WTC11 (cell line): ENCODE data around the gene HLA-DMA. TPM values are rescaled to one million over a fixed set of nuclear protein-coding genes. Genes with fewer than 3 reads are reported as not detected.

ENCODE experiments used
- ATAC-seq: fragments of 200-7000 bp; cut with Tn5 transposase; 2 replicates; pipeline ENCODE4 v1.10.0; 2021; ENCODE audit warnings: mild to moderate bottlenecking, moderate library complexity
- CTCF ChIA-PET: fragments of 300-600 bp; sonication (Branson Sonifier 250); formaldehyde crosslinking; loops from one replicate; lab custom pipeline; 2021; ENCODE audit warnings: antibody characterized with exemption; lab: Charles Lee
- POLR2A ChIA-PET: fragments of 350-600 bp; sonication (Branson Sonifier 250); formaldehyde crosslinking; loops from one replicate; lab custom pipeline; 2021; ENCODE audit warnings: antibody characterized with exemption; lab: Charles Lee
- DNase-seq: peaks from one replicate; pipeline ENCODE4 v3.0.0; 2021; ENCODE audit warnings: low spot score
- H3K27ac Mint-ChIP-seq: 2 replicates; pipeline ENCODE4 v1.8.0; 2021; ENCODE audit warnings: mixed read lengths
- H3K27me3 Mint-ChIP-seq: 2 replicates; pipeline ENCODE4 v1.8.0; 2021; ENCODE audit warnings: low read depth, mild to moderate bottlenecking, moderate library complexity, mixed read lengths
- H3K36me3 Mint-ChIP-seq: 2 replicates; pipeline ENCODE4 v1.8.0; 2021; ENCODE audit warnings: mixed read lengths
- H3K4me1 Mint-ChIP-seq: 2 replicates; pipeline ENCODE4 v1.8.0; 2022; ENCODE audit warnings: mixed read lengths
- H3K4me3 Mint-ChIP-seq: 2 replicates; pipeline ENCODE4 v1.8.0; 2021; ENCODE audit warnings: mild to moderate bottlenecking, moderate library complexity, mixed read lengths
- H3K9me3 Mint-ChIP-seq: 2 replicates; pipeline ENCODE4 v1.8.0; 2021; ENCODE audit warnings: mixed read lengths
- CTCF ChIP-seq: fragments of 200-600 bp; IDR thresholded peaks from 2 replicates; pipeline ENCODE4 v1.8.0; 2022; ENCODE audit warnings: antibody characterized with exemption
- ESRRA ChIP-seq: sonication (generic); formaldehyde crosslinking; IDR thresholded peaks from 2 replicates; pipeline ENCODE4 v1.8.1; 2022; ENCODE audit warnings: mild to moderate bottlenecking, missing genetic modification reagents, borderline replicate concordance
- FOXJ3 ChIP-seq: sonication (generic); formaldehyde crosslinking; IDR thresholded peaks from 2 replicates; pipeline ENCODE4 v1.9.0; 2021; ENCODE audit warnings: missing genetic modification reagents, mild to moderate bottlenecking, borderline replicate concordance
- GTF2I ChIP-seq: fragments of 250-450 bp; sonication (Bioruptor Pico); conservative IDR thresholded peaks from 2 replicates; pipeline ENCODE4 v1.4.0; 2021; ENCODE audit warnings: mild to moderate bottlenecking
- JUN ChIP-seq: sonication (generic); formaldehyde crosslinking; IDR thresholded peaks from 2 replicates; pipeline ENCODE4 v1.8.0; 2023; ENCODE audit warnings: mild to moderate bottlenecking, missing genetic modification reagents
- MXD4 ChIP-seq: fragments of 250-450 bp; sonication (Bioruptor Pico); IDR thresholded peaks from 2 replicates; pipeline ENCODE4 v1.8.0; 2021; ENCODE audit warnings: mild to moderate bottlenecking, moderate library complexity, borderline replicate concordance
- NFATC4 ChIP-seq: fragments of 250-450 bp; sonication (Bioruptor Pico); IDR thresholded peaks from 2 replicates; pipeline ENCODE4 v1.9.0; 2021; ENCODE audit warnings: mild to moderate bottlenecking
- NFYB ChIP-seq: sonication (generic); formaldehyde crosslinking; conservative IDR thresholded peaks from 2 replicates; pipeline ENCODE4 v1.8.0; 2022; ENCODE audit warnings: low read depth, missing genetic modification reagents
- NR2C2 ChIP-seq: sonication (generic); formaldehyde crosslinking; IDR thresholded peaks from 2 replicates; pipeline ENCODE4 v1.8.0; 2022; ENCODE audit warnings: mild to moderate bottlenecking, missing genetic modification reagents
- USF2 ChIP-seq: sonication (generic); formaldehyde crosslinking; IDR thresholded peaks from 2 replicates; pipeline ENCODE4 v1.8.1; 2023; ENCODE audit warnings: mild to moderate bottlenecking, missing genetic modification reagents, moderate library complexity
- ZNF396 ChIP-seq: fragments of 250-450 bp; sonication (Bioruptor Pico); IDR thresholded peaks from 2 replicates; pipeline ENCODE4 v1.8.0; 2021; ENCODE audit warnings: mild to moderate bottlenecking, moderate library complexity, borderline replicate concordance
- total RNA-seq: library from RNA; stranded (reverse); gene quantifications from 3 replicates; pipeline ENCODE4 v1.2.3, GENCODE V29; 2021
- TF ChIP-seq, protein P1 (sequence below): fragments of 250-450 bp; sonication (Bioruptor Pico); IDR thresholded peaks from 2 replicates; pipeline ENCODE4 v1.9.0; 2021; ENCODE audit warnings: mild to moderate bottlenecking, borderline replicate concordance
- TF ChIP-seq, protein P2 (sequence below): sonication (generic); formaldehyde crosslinking; IDR thresholded peaks from 2 replicates; pipeline ENCODE4 v1.8.1; 2023; ENCODE audit warnings: mild to moderate bottlenecking, missing genetic modification reagents
- TF ChIP-seq, protein P3 (sequence below): fragments of 250-450 bp; sonication (Bioruptor Pico); IDR thresholded peaks from 2 replicates; pipeline ENCODE4 v1.9.0; 2021; ENCODE audit warnings: mild to moderate bottlenecking
- TF ChIP-seq, protein P4 (sequence below): fragments of 250-450 bp; sonication (Bioruptor Pico); IDR thresholded peaks from 2 replicates; pipeline ENCODE4 v1.9.0; 2021; ENCODE audit warnings: moderate library complexity, mild to moderate bottlenecking, inconsistent platforms, borderline replicate concordance
- TF ChIP-seq, protein P5 (sequence below): sonication (generic); formaldehyde crosslinking; IDR thresholded peaks from 2 replicates; pipeline ENCODE4 v1.8.0; 2022; ENCODE audit warnings: mild to moderate bottlenecking, missing genetic modification reagents

HLA-DMA gene
- total RNA-seq, 1 experiment from 2014 or later, result 6.6 TPM

- no peak for ATAC-seq
- ChIA-PET CTCF (interaction anchor here (0.6 to 6.4 kb wide), 34 partner anchors 12 to 764 kb away, joined by 3 to 205 read pairs (median 7); partner anchors contain the start of genes BRD2, HLA-DMB, PBX2 and PSMB9), POLR2A (interaction anchor here (1.2 to 3.6 kb wide), 3 partner anchors 14 to 60 kb away, joined by 5 to 74 read pairs (median 16); partner anchors contain the start of gene BRD2)
- Mint-ChIP-seq H3K27ac (no peak overlapping the region), H3K27me3 (no peaks in the 10 kb centered on the region), H3K4me3 (no peak overlapping the region), H3K36me3 (no peaks in the 10 kb centered on the region), H3K9me3 (no peaks in the 10 kb centered on the region), H3K4me1 (peaks cover 20% of the 10 kb centered on the region)
- no peak for DNase-seq
- TF ChIP-seq CTCF (no peak), ZNF396 (CRISPR knock-in tag) (no peak), ESRRA (CRISPR knock-in tag) (no peak), GTF2I (CRISPR knock-in tag) (no peak), NFATC4 (no peak), FOXJ3 (CRISPR knock-in tag) (no peak)
- TF ChIP-seq, protein P1, sequence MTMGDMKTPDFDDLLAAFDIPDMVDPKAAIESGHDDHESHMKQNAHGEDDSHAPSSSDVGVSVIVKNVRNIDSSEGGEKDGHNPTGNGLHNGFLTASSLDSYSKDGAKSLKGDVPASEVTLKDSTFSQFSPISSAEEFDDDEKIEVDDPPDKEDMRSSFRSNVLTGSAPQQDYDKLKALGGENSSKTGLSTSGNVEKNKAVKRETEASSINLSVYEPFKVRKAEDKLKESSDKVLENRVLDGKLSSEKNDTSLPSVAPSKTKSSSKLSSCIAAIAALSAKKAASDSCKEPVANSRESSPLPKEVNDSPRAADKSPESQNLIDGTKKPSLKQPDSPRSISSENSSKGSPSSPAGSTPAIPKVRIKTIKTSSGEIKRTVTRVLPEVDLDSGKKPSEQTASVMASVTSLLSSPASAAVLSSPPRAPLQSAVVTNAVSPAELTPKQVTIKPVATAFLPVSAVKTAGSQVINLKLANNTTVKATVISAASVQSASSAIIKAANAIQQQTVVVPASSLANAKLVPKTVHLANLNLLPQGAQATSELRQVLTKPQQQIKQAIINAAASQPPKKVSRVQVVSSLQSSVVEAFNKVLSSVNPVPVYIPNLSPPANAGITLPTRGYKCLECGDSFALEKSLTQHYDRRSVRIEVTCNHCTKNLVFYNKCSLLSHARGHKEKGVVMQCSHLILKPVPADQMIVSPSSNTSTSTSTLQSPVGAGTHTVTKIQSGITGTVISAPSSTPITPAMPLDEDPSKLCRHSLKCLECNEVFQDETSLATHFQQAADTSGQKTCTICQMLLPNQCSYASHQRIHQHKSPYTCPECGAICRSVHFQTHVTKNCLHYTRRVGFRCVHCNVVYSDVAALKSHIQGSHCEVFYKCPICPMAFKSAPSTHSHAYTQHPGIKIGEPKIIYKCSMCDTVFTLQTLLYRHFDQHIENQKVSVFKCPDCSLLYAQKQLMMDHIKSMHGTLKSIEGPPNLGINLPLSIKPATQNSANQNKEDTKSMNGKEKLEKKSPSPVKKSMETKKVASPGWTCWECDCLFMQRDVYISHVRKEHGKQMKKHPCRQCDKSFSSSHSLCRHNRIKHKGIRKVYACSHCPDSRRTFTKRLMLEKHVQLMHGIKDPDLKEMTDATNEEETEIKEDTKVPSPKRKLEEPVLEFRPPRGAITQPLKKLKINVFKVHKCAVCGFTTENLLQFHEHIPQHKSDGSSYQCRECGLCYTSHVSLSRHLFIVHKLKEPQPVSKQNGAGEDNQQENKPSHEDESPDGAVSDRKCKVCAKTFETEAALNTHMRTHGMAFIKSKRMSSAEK, result no peak
- TF ChIP-seq, protein P2, sequence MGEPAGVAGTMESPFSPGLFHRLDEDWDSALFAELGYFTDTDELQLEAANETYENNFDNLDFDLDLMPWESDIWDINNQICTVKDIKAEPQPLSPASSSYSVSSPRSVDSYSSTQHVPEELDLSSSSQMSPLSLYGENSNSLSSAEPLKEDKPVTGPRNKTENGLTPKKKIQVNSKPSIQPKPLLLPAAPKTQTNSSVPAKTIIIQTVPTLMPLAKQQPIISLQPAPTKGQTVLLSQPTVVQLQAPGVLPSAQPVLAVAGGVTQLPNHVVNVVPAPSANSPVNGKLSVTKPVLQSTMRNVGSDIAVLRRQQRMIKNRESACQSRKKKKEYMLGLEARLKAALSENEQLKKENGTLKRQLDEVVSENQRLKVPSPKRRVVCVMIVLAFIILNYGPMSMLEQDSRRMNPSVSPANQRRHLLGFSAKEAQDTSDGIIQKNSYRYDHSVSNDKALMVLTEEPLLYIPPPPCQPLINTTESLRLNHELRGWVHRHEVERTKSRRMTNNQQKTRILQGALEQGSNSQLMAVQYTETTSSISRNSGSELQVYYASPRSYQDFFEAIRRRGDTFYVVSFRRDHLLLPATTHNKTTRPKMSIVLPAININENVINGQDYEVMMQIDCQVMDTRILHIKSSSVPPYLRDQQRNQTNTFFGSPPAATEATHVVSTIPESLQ, result no peak
These were observed 1.4 kb upstream of the HLA-DMA start for GRCh38 chr6:32954267-32954666.

- no peak for ATAC-seq
- Mint-ChIP-seq H3K27me3 (no peaks in the 10 kb centered on the region), H3K4me1 (peaks cover 20% of the 10 kb centered on the region), H3K36me3 (no peaks in the 10 kb centered on the region), H3K4me3 (no peak overlapping the region), H3K27ac (no peak overlapping the region), H3K9me3 (no peaks in the 10 kb centered on the region)
- no peak for TF ChIP-seq NFYB (CRISPR knock-in tag)
- TF ChIP-seq JUN (CRISPR knock-in tag), result no peak
- TF ChIP-seq, protein P3, sequence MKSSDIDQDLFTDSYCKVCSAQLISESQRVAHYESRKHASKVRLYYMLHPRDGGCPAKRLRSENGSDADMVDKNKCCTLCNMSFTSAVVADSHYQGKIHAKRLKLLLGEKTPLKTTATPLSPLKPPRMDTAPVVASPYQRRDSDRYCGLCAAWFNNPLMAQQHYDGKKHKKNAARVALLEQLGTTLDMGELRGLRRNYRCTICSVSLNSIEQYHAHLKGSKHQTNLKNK (CRISPR knock-in tag), result no peak
- no peak for TF ChIP-seq MXD4
- TF ChIP-seq, protein P4, sequence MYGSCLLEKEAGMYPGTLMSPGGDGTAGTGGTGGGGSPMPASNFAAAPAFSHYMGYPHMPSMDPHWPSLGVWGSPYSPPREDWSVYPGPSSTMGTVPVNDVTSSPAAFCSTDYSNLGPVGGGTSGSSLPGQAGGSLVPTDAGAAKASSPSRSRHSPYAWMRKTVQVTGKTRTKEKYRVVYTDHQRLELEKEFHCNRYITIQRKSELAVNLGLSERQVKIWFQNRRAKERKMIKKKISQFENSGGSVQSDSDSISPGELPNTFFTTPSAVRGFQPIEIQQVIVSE (CRISPR knock-in tag), result no peak
- TF ChIP-seq USF2, result no peak
- TF ChIP-seq, protein P5, sequence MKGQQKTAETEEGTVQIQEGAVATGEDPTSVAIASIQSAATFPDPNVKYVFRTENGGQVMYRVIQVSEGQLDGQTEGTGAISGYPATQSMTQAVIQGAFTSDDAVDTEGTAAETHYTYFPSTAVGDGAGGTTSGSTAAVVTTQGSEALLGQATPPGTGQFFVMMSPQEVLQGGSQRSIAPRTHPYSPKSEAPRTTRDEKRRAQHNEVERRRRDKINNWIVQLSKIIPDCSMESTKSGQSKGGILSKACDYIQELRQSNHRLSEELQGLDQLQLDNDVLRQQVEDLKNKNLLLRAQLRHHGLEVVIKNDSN (CRISPR knock-in tag), result no peak
- no peak for TF ChIP-seq NR2C2 (CRISPR knock-in tag)
- ChIA-PET CTCF (interaction anchor here (0.6 to 6.4 kb wide), 33 partner anchors 11 to 824 kb away, joined by 3 to 205 read pairs (median 7); partner anchors contain the start of genes BRD2, HLA-DMB, PSMB9 and TAP1), POLR2A (interaction anchor here (0.6 to 3.6 kb wide), 6 partner anchors 18 to 674 kb away, joined by 3 to 74 read pairs (median 8); partner anchors contain the start of gene TAP2)
- DNase-seq, result no peak
These were observed 878 bp upstream of the HLA-DMA start for GRCh38 chr6:32953775-32954174.
